Dendritic cell treated with granulocyte-macrophage colony-stimulating factor and Interleukin-4, amounts not matched to agents 40 ng/mL and 50 ng/mL, for 4 days (primary cell): ENCODE data around the gene CELF6.

ENCODE experiments used
- H3K27ac Mint-ChIP-seq: one replicate; pipeline ENCODE4 v1.8.0; 2022; ENCODE audit warnings: mild to moderate bottlenecking, mixed read lengths
- H3K27me3 Mint-ChIP-seq: one replicate; pipeline ENCODE4 v1.8.0; 2022; ENCODE audit warnings: mild to moderate bottlenecking, mixed read lengths
- H3K36me3 Mint-ChIP-seq: one replicate; pipeline ENCODE4 v1.8.0; 2022; ENCODE audit warnings: low read depth, mixed read lengths
- H3K4me1 Mint-ChIP-seq: one replicate; pipeline ENCODE4 v1.8.0; 2022; ENCODE audit warnings: low read depth, mixed read lengths
- H3K4me3 Mint-ChIP-seq: one replicate; pipeline ENCODE4 v1.8.0; 2022; ENCODE audit warnings: mild to moderate bottlenecking, moderate library complexity, mixed read lengths
- H3K9me3 Mint-ChIP-seq: one replicate; pipeline ENCODE4 v1.8.0; 2022; ENCODE audit warnings: mixed read lengths
- intact Hi-C: fragments of 100-400 bp; cut with micrococcal nuclease; formaldehyde crosslinking; loops from one replicate; pipeline ENCODE4 v1.15.0; 2022

The CELF6 gene

GRCh38 chr15:72237029-72237852, 82.7 kb downstream of the CELF6 start:
- intact Hi-C loops: loop anchor here (10.0 kb wide), 1 partner anchor 238 kb away; the partner anchor contains the start of gene ARIH1
- H3K36me3 Mint-ChIP-seq: peaks cover 27% of the 10 kb centered on the region
- no peaks in the 10 kb centered on the region for H3K27me3 Mint-ChIP-seq
- H3K27ac Mint-ChIP-seq: peak overlapping the region; percentile 80
- H3K4me3 Mint-ChIP-seq: peak overlapping the region; percentile 51
- peaks cover 46% of the 10 kb centered on the region for H3K4me1 Mint-ChIP-seq
- H3K9me3 Mint-ChIP-seq: no peaks in the 10 kb centered on the region

DNA sequence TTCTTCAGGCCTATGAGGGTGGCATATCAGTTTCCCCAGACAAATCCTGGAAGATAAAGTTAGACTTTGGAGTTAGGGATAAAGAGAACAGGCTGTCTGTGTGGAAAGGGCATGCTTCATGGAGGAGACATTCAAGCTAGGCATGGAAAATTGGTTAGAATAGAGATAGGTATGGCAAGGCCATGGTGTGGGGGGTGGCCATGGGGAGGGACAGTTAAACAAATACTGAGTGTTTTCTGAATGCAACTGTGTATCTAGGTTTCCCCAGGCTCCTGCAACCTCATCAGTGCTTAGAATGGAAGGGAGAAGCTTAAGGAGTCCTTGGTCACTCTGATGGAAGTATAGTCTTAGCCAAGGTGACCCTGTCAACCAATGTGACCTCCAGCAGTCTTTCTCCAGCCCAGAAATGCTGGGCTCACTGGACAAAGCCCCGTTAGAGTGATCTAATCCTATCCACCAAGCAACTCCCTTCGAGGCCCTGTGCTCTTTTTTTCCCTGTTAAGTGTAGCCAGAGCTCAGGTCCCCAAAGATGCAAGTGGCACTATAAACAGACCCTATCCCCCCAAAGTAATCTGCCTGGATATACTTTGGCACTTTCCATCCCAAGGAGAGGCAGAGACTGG, 83.5 kb downstream of the CELF6 start:
- Mint-ChIP-seq H3K27ac (peak overlapping the region; percentile 80), H3K4me1 (peaks cover 54% of the 10 kb centered on the region), H3K9me3 (no peaks in the 10 kb centered on the region), H3K27me3 (no peaks in the 10 kb centered on the region), H3K4me3 (peak overlapping the region; percentile 51), H3K36me3 (peaks cover 24% of the 10 kb centered on the region)
- intact Hi-C loops: loop anchor here (10.0 kb wide), 1 partner anchor 238 kb away; the partner anchor contains the start of gene ARIH1

DNA sequence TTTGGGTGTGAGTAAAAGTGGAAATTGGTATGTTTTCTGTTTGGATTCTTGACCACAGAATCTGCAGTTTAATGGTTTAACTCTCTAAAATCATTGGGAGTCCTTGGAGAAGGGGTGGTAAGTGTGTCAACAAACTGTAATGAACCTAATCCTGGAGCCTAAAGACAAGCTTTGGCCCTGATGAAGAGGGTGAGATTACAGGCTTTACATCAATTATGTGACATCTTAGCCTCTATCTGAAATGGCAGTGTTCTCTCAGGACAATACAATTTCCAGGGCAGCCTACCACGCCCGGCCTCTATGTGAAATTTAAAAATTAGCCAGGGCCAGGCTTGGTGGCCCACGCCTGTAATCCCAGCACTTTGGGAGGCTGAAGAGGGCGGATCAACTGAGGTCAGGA, 84.7 kb downstream of the CELF6 start:
- Mint-ChIP-seq H3K36me3 (peaks cover 23% of the 10 kb centered on the region), H3K27me3 (no peaks in the 10 kb centered on the region), H3K4me1 (peaks cover 55% of the 10 kb centered on the region), H3K27ac (no peak overlapping the region), H3K4me3 (no peak overlapping the region), H3K9me3 (no peaks in the 10 kb centered on the region)
- intact Hi-C loops: loop anchor here (10.0 kb wide), 1 partner anchor 240 kb away; the partner anchor contains the start of gene ARIH1
